WI38 (cell line): ENCODE results near the gene PLEKHA7.

Experiments used
- H3K4me3 ChIP-seq: 2 replicates; pipeline ENCODE4 v1.5.1; 2011; ENCODE audit warnings: low read depth, mild to moderate bottlenecking, control low read depth, low read length
- TF ChIP-seq, protein P1 (sequence below): IDR thresholded peaks from 2 replicates; pipeline ENCODE4 v1.5.1; 2012; ENCODE audit warnings: low read depth, mild to moderate bottlenecking, control low read depth, low read length

PLEKHA7 gene

DNA sequence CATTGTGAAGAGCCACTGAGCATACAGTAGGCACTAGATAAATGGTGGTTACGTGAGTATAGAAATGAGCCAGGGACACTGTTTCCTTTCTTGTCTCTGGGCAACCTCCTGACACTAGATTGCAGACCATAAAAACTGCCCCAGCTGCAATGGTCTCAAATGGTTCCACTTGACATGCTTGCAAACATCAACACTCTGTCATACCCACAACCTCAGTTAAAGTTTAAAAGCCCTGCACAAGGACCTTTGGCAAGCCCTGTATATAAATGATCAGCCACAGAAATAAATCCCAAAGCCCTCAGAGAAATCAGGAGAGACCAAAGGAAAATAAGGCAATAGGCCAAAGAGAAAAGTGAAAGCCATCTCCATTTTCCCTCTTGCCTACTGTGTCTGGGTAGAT lies 20.7 kb downstream of the PLEKHA7 start:
- TF ChIP-seq, protein P1, sequence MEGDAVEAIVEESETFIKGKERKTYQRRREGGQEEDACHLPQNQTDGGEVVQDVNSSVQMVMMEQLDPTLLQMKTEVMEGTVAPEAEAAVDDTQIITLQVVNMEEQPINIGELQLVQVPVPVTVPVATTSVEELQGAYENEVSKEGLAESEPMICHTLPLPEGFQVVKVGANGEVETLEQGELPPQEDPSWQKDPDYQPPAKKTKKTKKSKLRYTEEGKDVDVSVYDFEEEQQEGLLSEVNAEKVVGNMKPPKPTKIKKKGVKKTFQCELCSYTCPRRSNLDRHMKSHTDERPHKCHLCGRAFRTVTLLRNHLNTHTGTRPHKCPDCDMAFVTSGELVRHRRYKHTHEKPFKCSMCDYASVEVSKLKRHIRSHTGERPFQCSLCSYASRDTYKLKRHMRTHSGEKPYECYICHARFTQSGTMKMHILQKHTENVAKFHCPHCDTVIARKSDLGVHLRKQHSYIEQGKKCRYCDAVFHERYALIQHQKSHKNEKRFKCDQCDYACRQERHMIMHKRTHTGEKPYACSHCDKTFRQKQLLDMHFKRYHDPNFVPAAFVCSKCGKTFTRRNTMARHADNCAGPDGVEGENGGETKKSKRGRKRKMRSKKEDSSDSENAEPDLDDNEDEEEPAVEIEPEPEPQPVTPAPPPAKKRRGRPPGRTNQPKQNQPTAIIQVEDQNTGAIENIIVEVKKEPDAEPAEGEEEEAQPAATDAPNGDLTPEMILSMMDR, result no peak
- H3K4me3 ChIP-seq, result no peak overlapping the region

DNA sequence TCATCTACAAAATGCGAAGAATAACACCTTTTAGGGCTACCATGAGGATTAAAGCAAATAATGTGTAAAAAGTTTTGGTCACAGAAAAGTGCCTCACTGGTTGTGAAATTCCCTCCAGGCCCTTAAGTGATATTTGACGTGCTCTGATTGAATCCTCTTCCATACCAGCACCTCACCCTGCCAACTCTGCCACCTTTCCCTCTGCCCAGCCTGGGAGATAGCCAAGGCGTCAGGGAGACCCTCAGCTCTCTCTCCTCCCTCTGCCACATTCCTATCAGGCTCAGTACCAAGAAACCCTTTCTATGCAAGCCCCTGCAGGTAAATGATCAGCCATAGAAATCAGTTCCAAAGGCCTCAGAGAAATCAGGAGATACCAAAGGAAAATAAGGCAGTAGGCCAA lies 21.4 kb downstream of the PLEKHA7 start:
- no peak overlapping the region for H3K4me3 ChIP-seq
- TF ChIP-seq, protein P1, result no peak

DNA sequence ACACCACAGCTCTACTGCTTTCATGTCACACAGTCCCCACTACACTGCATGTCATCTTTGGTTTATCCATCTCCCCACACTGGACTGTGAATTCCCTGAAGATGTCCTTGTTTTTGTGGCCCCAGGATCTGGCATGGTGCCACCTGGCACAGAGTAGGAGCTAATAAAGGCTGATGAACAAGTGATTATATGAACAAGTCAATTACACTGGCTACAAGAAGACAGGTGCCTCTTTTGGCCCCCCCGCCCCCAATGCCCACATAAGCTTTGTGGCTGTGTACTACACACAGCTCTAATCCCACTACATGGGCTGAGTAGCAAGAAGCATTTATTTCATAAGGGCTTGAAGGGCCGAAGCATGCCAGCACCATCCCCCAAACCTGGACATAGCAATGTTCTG lies 24.7 kb downstream of the PLEKHA7 start:
- TF ChIP-seq, protein P1, result no peak
- H3K4me3 ChIP-seq, result no peak overlapping the region

DNA sequence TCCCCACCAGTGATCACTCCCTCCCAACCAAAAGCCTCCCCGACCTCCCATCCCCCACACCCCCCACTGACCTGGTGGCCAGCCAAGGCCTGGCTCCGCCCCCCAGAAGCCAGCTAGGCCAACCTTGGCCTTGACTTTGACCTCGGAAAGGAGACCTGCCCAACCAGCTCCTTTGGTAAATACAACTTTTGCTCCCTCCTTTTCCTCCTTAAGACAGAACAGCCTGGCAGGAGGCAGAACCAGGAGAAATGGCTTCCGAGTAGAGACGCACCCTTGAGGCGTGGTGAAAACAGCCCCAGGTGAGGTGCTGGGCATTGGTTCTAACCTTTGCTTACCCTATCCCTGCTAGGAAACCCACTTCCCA lies 27.0 kb downstream of the PLEKHA7 start:
- H3K4me3 ChIP-seq, result no peak overlapping the region
- TF ChIP-seq, protein P1, result no peak

DNA sequence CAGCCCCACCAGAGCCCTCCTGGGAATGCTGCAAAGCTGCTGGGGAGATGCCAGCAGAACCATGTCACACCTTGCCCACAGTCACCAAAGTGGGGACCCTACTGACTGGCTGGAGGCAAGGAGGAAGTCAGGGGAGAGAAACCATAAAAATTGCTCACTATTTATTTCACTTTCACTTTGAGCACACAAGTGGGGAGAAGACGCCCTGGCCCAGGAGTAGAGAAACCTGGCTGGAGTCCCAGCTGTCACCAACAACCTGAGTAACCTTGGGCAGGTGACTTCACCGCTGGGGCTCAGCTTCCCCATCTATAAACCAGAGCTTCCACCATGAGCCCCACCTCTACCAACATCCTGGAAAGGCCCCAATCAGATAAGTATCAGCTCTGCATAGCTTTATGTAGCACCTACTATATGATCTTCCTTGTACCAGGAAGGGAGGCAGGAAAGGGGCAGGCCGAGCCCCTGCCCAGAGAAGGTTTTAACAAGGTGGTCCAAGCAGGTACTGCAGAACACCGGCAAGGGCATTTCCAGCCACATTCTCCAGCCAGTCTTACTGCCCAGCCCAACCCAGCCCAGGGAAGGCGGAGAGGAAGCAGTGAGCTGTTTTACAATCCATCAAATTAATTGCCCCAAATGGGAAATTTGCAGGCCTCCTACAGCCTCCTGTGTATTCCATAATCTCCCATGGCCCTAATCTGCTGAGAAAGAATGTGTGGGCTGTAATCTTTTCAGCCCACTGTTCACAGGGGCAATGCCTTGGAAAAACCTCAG lies 27.6 kb downstream of the PLEKHA7 start:
- no peak overlapping the region for H3K4me3 ChIP-seq
- TF ChIP-seq, protein P1, result no peak

DNA sequence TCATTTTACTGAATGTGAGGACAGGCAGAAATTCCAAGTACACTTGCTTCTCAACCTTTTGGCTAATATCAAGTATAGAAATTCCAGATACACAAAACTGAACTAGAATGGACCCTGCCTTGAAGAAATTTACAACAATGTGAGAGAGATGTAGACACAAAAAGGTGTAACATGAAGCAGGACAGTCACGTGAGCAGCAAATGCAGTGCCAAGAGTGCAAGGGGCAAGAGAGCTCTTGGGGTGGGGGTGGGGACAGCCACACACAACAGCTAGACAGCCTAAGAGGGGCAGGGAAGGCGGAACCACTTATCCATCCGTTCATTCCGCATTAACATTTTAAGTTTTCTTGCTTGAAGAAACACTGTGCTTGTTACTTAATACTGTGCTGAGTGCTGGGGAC lies 28.9 kb downstream of the PLEKHA7 start:
- H3K4me3 ChIP-seq, result no peak overlapping the region
- TF ChIP-seq, protein P1, result no peak

DNA sequence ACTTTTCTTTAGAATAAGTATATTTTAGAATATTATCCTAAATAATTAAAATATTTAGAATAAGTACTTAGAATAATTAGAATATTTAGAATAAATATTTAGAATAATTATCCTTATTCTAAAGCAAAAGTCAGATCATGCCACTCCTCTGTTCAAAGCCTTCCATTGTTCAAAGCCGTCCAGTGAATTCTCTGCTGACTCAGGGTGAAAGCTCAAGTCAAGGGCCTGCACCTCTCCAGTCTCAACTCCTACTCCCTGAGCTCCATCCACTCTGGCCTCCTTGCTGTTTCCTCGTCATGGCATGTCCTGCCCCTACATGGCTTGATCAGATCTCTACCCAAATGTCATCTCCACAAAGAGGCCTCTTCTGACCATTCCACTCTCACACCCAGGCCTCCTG lies 30.0 kb downstream of the PLEKHA7 start:
- TF ChIP-seq, protein P1, result no peak
- H3K4me3 ChIP-seq, result no peak overlapping the region
